Glutamatergic neuron (in vitro differentiated cells): Measurements from ENCODE around the gene SH3YL1. TPM values are rescaled to one million over a fixed set of nuclear protein-coding genes. Genes with fewer than 3 reads are reported as not detected.

Experiments
- DNase-seq: peaks from one replicate; pipeline ENCODE4 v3.0.0; 2022
- H3K27ac Mint-ChIP-seq: one replicate; pipeline ENCODE4 v1.8.0; 2020; ENCODE audit warnings: mild to moderate bottlenecking, mixed read lengths, inconsistent platforms; ENCODE audit not compliant: unreplicated experiment
- H3K27me3 Mint-ChIP-seq: one replicate; pipeline ENCODE4 v1.8.0; 2020; ENCODE audit warnings: mild to moderate bottlenecking, moderate library complexity, mixed read lengths, inconsistent platforms; ENCODE audit not compliant: unreplicated experiment
- H3K36me3 Mint-ChIP-seq: one replicate; pipeline ENCODE4 v1.8.0; 2020; ENCODE audit warnings: mild to moderate bottlenecking, mixed read lengths, inconsistent platforms; ENCODE audit not compliant: unreplicated experiment
- H3K4me1 Mint-ChIP-seq: one replicate; pipeline ENCODE4 v1.8.0; 2020; ENCODE audit warnings: mild to moderate bottlenecking, low read depth, mixed read lengths, inconsistent platforms; ENCODE audit not compliant: unreplicated experiment
- H3K4me3 Mint-ChIP-seq: one replicate; pipeline ENCODE4 v1.8.0; 2020; ENCODE audit warnings: mild to moderate bottlenecking, mixed read lengths, inconsistent platforms; ENCODE audit not compliant: unreplicated experiment
- H3K9me3 Mint-ChIP-seq: one replicate; pipeline ENCODE4 v1.8.0; 2020; ENCODE audit warnings: mild to moderate bottlenecking, moderate library complexity, mixed read lengths, inconsistent platforms; ENCODE audit not compliant: unreplicated experiment
- CTCF ChIP-seq: fragments of 200-600 bp; sonication (generic); IDR thresholded peaks from one replicate; pipeline ENCODE4 v1.5.0; 2021; ENCODE audit not compliant: partially characterized antibody, unreplicated experiment
- total RNA-seq: library from RNA; stranded (reverse); fragmentation: NEBNext Ultra II Directional; extraction: Animal tissue kit (Norgen Biotek cat#: 25700); gene quantifications from one replicate; pipeline ENCODE4 v1.2.1, GENCODE V29; 2021; ENCODE audit not compliant: unreplicated experiment

SH3YL1 gene
- total RNA-seq, 1 donor from 2014 or later: 21.4 TPM

GRCh38 chr2:248724-249123 lies 15.1 kb downstream of the SH3YL1 start:
- DNase-seq: no peak
- Mint-ChIP-seq H3K27me3 (peaks cover 2% of the 10 kb centered on the region), H3K27ac (no peak overlapping the region), H3K36me3 (no peaks in the 10 kb centered on the region), H3K9me3 (no peaks in the 10 kb centered on the region), H3K4me3 (no peak overlapping the region), H3K4me1 (peaks cover 23% of the 10 kb centered on the region)
- TF ChIP-seq CTCF: no peak

DNA sequence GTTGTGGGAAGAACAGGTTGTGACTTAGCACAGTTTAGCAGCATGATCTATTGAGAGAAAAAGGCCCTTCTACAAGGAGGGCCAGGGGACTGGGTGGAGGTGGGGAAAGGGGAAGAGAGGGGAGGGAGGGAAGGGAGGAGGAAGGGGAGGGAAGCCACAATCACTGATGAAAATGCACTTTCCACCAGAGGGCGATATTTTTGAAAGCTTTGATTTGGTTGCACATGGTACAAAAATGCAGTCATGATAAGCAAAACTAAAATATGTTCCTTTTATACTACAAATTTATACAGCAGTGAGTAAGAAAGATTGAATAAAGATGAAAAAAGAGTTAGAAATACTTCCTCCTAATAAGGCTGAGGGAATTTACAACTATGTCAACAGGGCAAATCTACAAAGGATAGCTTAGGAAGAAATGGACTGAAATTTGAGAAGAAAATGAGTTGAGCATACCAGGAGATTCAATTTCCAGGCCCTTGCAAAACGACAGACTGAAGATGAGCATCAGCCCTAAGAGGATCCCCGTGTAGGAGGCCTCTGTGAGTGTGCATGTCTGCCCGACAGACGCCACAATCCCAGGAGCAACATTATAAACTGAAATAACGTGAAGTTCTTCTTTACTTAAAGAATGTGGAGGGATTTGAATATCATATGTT lies 17.2 kb downstream of the SH3YL1 start:
- Mint-ChIP-seq H3K27me3 (peaks cover 2% of the 10 kb centered on the region), H3K4me3 (no peak overlapping the region), H3K9me3 (no peaks in the 10 kb centered on the region), H3K27ac (peak overlapping the region; percentile 34), H3K4me1 (peaks cover 18% of the 10 kb centered on the region), H3K36me3 (peaks cover 7% of the 10 kb centered on the region)
- TF ChIP-seq CTCF: peak; percentile 80
- no peak for DNase-seq

DNA sequence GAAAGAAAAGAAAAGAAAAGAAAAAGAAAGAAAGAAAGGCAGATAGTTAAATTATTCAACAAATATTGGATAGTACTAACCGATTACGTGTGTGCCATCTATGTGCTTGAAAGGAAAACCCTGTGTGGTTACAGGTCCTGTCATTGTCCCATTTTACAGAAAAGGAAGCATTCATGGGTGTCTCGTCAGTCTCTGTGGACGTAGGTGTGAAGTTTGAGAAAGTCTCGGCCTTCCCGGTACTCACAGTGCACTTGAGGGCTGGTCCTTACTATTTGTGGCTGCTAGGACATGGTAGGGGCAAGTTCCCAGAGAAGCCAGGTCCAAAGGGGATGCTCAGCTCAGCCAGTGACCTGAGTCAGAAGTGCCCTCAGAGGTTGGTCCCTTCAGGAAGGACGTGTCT lies 19.3 kb downstream of the SH3YL1 start:
- TF ChIP-seq CTCF: no peak
- Mint-ChIP-seq H3K36me3 (peaks cover 12% of the 10 kb centered on the region), H3K27me3 (peaks cover 2% of the 10 kb centered on the region), H3K4me1 (peaks cover 9% of the 10 kb centered on the region), H3K9me3 (peaks cover 2% of the 10 kb centered on the region), H3K4me3 (no peak overlapping the region), H3K27ac (no peak overlapping the region)
- no peak for DNase-seq

DNA sequence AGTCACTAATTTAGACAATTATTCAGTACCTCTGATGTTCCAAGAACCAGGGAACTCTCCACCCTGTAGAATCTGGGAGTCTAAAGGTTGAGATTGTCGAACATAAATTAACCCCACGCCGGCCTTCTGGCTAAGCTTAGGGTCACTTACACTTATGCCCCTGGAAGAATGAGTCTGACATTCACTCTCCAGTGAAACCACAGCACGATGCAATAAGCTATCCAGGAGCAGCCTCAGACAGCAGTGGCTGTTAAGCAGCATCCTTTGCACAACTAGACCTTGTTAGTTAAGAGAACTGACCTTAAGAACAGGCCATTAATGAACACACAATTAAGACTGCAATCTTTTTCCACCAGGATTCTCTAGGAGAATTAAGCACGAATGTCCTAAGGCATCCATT lies 25.0 kb downstream of the SH3YL1 start:
- TF ChIP-seq CTCF: no peak
- Mint-ChIP-seq H3K27ac (peak overlapping the region; percentile 49), H3K9me3 (peaks cover 3% of the 10 kb centered on the region), H3K4me1 (peaks cover 4% of the 10 kb centered on the region), H3K27me3 (no peaks in the 10 kb centered on the region), H3K4me3 (no peak overlapping the region), H3K36me3 (peaks cover 12% of the 10 kb centered on the region)
- no peak for DNase-seq

DNA sequence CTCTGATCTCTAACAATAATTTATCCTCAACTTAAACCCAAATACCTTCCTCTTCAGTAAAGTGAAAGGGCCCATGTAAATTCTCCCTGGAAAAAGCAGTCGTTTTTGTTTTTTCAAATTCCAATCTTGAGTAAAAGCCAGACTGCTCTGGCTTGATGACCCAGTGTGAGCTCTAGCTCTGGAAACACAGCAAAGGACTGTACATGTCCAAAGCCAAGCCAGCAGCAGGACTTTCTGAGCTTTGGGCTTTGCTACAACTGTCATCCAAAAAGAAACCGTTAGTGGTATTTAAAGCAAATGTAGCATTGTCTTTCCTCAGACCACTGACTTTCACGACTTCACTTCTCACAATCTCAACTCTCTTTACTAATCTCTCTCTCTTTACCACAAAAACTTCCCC lies 25.4 kb downstream of the SH3YL1 start:
- peak overlapping the region; percentile 49 for H3K27ac Mint-ChIP-seq
- TF ChIP-seq CTCF: no peak

More for the DNA sequence above, 25.4 kb downstream of the SH3YL1 start:
- Mint-ChIP-seq H3K27me3 (no peaks in the 10 kb centered on the region), H3K4me1 (peaks cover 4% of the 10 kb centered on the region), H3K9me3 (peaks cover 3% of the 10 kb centered on the region), H3K4me3 (no peak overlapping the region), H3K36me3 (peaks cover 12% of the 10 kb centered on the region)
- no peak for DNase-seq
